Ramos (cell line): ENCODE measurements around the gene AFG1L.
"Not testable (repeated sequence)": the region's sequence is repeated elsewhere in the genome, so short reads cannot be mapped to it uniquely, and the experiment has no call there.

Source experiments
- in situ Hi-C: fragments of 300-500 bp; cut with MboI; formaldehyde crosslinking; loops from one replicate; pipeline ENCODE4 v1.14.3; 2022; ENCODE audit warnings: low sequenced_read_pairs; ENCODE audit not compliant: unreplicated experiment

Gene AFG1L

GRCh38 chr6:108543175-108543940 is 248.5 kb downstream of the AFG1L start:
- in situ Hi-C loops: loop anchor here (5.0 to 25.0 kb wide), 3 partner anchors 294 to 844 kb away; partner anchors contain the start of gene CD164

- in situ Hi-C loops: loop anchor here (5.0 to 25.0 kb wide), 3 partner anchors 293 to 843 kb away; partner anchors contain the start of gene CD164
Observed at GRCh38 chr6:108544606-108545005, 249.8 kb downstream of the AFG1L start.

GRCh38 chr6:108546079-108547049 is 251.5 kb downstream of the AFG1L start:
- in situ Hi-C loops: loop anchor here (25.0 kb wide), 1 partner anchor 841 kb away; the partner anchor contains the start of gene CD164

GRCh38 chr6:108549241-108549640 is 254.4 kb downstream of the AFG1L start:
- in situ Hi-C loops: loop anchor here (25.0 kb wide), 1 partner anchor 838 kb away; the partner anchor contains the start of gene CD164

GRCh38 chr6:108549741-108550140 is 254.9 kb downstream of the AFG1L start:
- in situ Hi-C loops: loop anchor here (25.0 kb wide), 1 partner anchor 838 kb away; the partner anchor contains the start of gene CD164

GRCh38 chr6:108550256-108550655 is 255.4 kb downstream of the AFG1L start:
- in situ Hi-C loops: no loop called here

- in situ Hi-C loops: no loop called here
Observed at GRCh38 chr6:108555399-108556052, 260.7 kb downstream of the AFG1L start.

- in situ Hi-C loops: no loop called here
Observed at GRCh38 chr6:108556250-108556649, 261.4 kb downstream of the AFG1L start.

GRCh38 chr6:108556866-108557493 is 262.1 kb downstream of the AFG1L start:
- in situ Hi-C loops: no loop called here

GRCh38 chr6:108557494-108558371 is 262.9 kb downstream of the AFG1L start:
- in situ Hi-C loops: no loop called here

GRCh38 chr6:108558372-108559096 is 263.7 kb downstream of the AFG1L start:
- in situ Hi-C loops: no loop called here

GRCh38 chr6:108559097-108559883 is 264.4 kb downstream of the AFG1L start:
- in situ Hi-C loops: no loop called here

GRCh38 chr6:108559884-108560462 is 265.1 kb downstream of the AFG1L start:
- in situ Hi-C loops: no loop called here

- in situ Hi-C loops: no loop called here
Observed at GRCh38 chr6:108560463-108561308, 265.8 kb downstream of the AFG1L start, which contains the start of gene FOXO3. FOXO3 (plus strand) TSS chr6:108560917; CDS start chr6:108561209, 292 bp downstream.

GRCh38 chr6:108561309-108561647 is 266.4 kb downstream of the AFG1L start:
- in situ Hi-C loops: not testable (repeated sequence)
